CD4-positive, alpha-beta T cell treated with Interleukin-10 for 1 hour (primary cell): ENCODE data around the gene OR7C2.

Source experiments
- DNase-seq: peaks from one replicate; pipeline ENCODE4 v3.0.0-alpha.2; 2020

OR7C2 gene

GRCh38 chr19:14979476-14980255, 38.4 kb downstream of the OR7C2 start, which contains the start of gene SLC1A6:
Gene SLC1A6 (minus strand): TSS chr19:14979864. CDS start chr19:14972910, 6,954 bp downstream.
- no peak for DNase-seq

GRCh38 chr19:14985133-14985532, 43.8 kb downstream of the OR7C2 start:
- DNase-seq: no peak
